ENCODE data around the gene RDX. TPM values are rescaled to one million over a fixed set of nuclear protein-coding genes. Genes with fewer than 3 reads are reported as not detected.

Gene RDX
- total and polyA plus RNA-seq, 2 of the 13 experiments (the other 11 are each of a cell fraction or from before 2014, with no cell fraction given): 20.7 to 63.1 TPM

DNA sequence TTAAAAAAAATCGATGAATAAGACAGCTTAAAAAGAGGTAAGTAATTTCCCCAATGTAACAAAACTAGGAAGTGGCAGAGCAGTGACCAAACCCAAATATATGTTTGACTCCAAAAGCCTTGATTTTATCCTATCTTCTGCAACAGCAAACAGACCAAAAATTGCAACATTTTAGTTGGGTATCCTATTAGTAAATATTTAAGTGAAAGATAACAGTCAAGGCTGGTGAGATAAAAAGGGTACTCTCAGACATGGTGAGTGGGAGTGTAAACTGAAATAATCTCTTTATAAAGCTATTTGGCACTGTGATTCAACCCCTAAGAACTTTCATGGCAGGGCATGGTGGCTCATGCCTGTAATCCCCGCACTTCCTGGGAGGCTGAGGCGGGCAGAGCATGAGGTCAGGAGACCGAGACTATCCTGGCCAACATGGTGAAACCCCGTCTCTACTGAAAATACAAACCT, 1.9 kb upstream of the RDX start (continued):
- TF ChIP-seq, protein P1, sequence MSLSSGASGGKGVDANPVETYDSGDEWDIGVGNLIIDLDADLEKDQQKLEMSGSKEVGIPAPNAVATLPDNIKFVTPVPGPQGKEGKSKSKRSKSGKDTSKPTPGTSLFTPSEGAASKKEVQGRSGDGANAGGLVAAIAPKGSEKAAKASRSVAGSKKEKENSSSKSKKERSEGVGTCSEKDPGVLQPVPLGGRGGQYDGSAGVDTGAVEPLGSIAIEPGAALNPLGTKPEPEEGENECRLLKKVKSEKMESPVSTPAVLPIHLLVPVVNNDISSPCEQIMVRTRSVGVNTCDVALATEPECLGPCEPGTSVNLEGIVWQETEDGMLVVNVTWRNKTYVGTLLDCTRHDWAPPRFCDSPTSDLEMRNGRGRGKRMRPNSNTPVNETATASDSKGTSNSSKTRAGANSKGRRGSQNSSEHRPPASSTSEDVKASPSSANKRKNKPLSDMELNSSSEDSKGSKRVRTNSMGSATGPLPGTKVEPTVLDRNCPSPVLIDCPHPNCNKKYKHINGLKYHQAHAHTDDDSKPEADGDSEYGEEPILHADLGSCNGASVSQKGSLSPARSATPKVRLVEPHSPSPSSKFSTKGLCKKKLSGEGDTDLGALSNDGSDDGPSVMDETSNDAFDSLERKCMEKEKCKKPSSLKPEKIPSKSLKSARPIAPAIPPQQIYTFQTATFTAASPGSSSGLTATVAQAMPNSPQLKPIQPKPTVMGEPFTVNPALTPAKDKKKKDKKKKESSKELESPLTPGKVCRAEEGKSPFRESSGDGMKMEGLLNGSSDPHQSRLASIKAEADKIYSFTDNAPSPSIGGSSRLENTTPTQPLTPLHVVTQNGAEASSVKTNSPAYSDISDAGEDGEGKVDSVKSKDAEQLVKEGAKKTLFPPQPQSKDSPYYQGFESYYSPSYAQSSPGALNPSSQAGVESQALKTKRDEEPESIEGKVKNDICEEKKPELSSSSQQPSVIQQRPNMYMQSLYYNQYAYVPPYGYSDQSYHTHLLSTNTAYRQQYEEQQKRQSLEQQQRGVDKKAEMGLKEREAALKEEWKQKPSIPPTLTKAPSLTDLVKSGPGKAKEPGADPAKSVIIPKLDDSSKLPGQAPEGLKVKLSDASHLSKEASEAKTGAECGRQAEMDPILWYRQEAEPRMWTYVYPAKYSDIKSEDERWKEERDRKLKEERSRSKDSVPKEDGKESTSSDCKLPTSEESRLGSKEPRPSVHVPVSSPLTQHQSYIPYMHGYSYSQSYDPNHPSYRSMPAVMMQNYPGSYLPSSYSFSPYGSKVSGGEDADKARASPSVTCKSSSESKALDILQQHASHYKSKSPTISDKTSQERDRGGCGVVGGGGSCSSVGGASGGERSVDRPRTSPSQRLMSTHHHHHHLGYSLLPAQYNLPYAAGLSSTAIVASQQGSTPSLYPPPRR (CRISPR knock-in tag; IDR thresholded peaks at IDR 0.05; ENCODE audit: borderline replicate concordance): peak; percentile 90
- no peak for TF ChIP-seq HHEX (CRISPR knock-in tag; IDR thresholded peaks at IDR 0.05)
- TF ChIP-seq, protein P2, sequence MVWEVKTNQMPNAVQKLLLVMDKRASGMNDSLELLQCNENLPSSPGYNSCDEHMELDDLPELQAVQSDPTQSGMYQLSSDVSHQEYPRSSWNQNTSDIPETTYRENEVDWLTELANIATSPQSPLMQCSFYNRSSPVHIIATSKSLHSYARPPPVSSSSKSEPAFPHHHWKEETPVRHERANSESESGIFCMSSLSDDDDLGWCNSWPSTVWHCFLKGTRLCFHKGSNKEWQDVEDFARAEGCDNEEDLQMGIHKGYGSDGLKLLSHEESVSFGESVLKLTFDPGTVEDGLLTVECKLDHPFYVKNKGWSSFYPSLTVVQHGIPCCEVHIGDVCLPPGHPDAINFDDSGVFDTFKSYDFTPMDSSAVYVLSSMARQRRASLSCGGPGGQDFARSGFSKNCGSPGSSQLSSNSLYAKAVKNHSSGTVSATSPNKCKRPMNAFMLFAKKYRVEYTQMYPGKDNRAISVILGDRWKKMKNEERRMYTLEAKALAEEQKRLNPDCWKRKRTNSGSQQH (CRISPR knock-in tag; IDR thresholded peaks at IDR 0.05; ENCODE audit: low read depth): no peak
- TF ChIP-seq FOXP1 (IDR thresholded peaks at IDR 0.05): no peak
- TF ChIP-seq FOXP1 (CRISPR knock-in tag; IDR thresholded peaks at IDR 0.05): peak; percentile 48
- TF ChIP-seq RFXANK (CRISPR knock-in tag; IDR thresholded peaks at IDR 0.05): no peak
- no peak for TF ChIP-seq FOXA1 (IDR thresholded peaks at IDR 0.05)
- peak; percentile 72 for TF ChIP-seq FOXA1 (CRISPR knock-in tag; IDR thresholded peaks at IDR 0.05)
- TF ChIP-seq, protein P3, sequence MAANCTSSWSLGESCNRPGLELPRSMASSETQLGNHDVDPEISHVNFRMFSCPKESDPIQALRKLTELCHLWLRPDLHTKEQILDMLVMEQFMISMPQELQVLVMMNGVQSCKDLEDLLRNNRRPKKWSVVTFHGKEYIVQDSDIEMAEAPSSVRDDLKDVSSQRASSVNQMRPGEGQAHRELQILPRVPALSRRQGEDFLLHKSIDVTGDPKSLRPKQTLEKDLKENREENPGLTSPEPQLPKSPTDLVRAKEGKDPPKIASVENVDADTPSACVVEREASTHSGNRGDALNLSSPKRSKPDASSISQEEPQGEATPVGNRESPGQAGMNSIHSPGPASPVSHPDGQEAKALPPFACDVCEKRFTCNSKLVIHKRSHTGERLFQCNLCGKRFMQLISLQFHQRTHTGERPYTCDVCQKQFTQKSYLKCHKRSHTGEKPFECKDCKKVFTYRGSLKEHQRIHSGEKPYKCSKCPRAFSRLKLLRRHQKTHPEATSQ (CRISPR knock-in tag; IDR thresholded peaks at IDR 0.05; ENCODE audit: borderline replicate concordance): peak; percentile 33; the same call in 1 of the 2 replicates
- TF ChIP-seq ZNF382 (CRISPR knock-in tag; IDR thresholded peaks at IDR 0.05; ENCODE audit: borderline replicate concordance): no peak
- TF ChIP-seq KAT8 (CRISPR knock-in tag; IDR thresholded peaks at IDR 0.05): peak; percentile 53; the same call in 1 of the 2 replicates
- no peak for TF ChIP-seq ZBTB3 (CRISPR knock-in tag; IDR thresholded peaks at IDR 0.05; ENCODE audit: borderline replicate concordance, low read depth)
- TF ChIP-seq HMG20A (CRISPR knock-in tag; IDR thresholded peaks at IDR 0.05; ENCODE audit: borderline replicate concordance): peak; percentile 49
- peak; percentile 37; the same call in 1 of the 2 replicates for TF ChIP-seq RARA (CRISPR knock-in tag; IDR thresholded peaks at IDR 0.05)
- TF ChIP-seq NFIC (IDR thresholded peaks at IDR 0.05; ENCODE audit: low read length): peak; percentile 71; the same call in 1 of the 2 replicates
- TF ChIP-seq ZNF33B (CRISPR knock-in tag; IDR thresholded peaks at IDR 0.05): no peak
- no peak for TF ChIP-seq ZNF562 (CRISPR knock-in tag; IDR thresholded peaks at IDR 0.05; ENCODE audit: borderline replicate concordance)
- peak; percentile 76; the same call in 1 of the 2 replicates for TF ChIP-seq ONECUT2 (CRISPR knock-in tag; IDR thresholded peaks at IDR 0.05)
- TF ChIP-seq DNMT3B (CRISPR knock-in tag; conservative IDR thresholded peaks at IDR 0.05): 0 out of 2 replicates have a peak, but pooled peaks have one; percentile 23
- no peak for TF ChIP-seq YY1 (IDR thresholded peaks at IDR 0.05; ENCODE audit: insufficient read depth, insufficient replicate concordance, low read depth, low read length)
- TF ChIP-seq, protein P4, sequence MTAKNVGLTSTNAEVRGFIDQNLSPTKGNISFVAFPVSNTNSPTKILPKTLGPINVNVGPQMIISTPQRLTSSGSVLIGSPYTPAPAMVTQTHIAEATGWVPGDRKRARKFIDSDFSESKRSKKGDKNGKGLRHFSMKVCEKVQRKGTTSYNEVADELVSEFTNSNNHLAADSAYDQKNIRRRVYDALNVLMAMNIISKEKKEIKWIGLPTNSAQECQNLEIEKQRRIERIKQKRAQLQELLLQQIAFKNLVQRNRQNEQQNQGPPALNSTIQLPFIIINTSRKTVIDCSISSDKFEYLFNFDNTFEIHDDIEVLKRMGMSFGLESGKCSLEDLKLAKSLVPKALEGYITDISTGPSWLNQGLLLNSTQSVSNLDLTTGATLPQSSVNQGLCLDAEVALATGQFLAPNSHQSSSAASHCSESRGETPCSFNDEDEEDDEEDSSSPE (CRISPR knock-in tag; IDR thresholded peaks at IDR 0.05): no peak
- TF ChIP-seq CREB1 (IDR thresholded peaks at IDR 0.05): no peak
- TF ChIP-seq CREB1 (CRISPR knock-in tag; IDR thresholded peaks at IDR 0.05): peak; percentile 59
- TF ChIP-seq ZNF12 (CRISPR knock-in tag; IDR thresholded peaks at IDR 0.05): 0 out of 2 replicates have a peak, but pooled peaks have one; percentile 24
- TF ChIP-seq ARID2 (CRISPR knock-in tag; IDR thresholded peaks at IDR 0.05; ENCODE audit: borderline replicate concordance): 0 out of 2 replicates have a peak, but pooled peaks have one; percentile 30

Data from HepG2 (cell line).